GM12878 (cell line): ENCODE results near the gene TMED10.

ENCODE experiments used
- EGR1 ChIP-seq, 2 experiments: IDR thresholded peaks; 1 replicate in 1 of 2; 2 replicates in 1 of 2; pipeline ENCODE4 v1.6.1; 2011 to 2012; ENCODE audit warnings: low read depth in 2 of 2, low read length in 2 of 2, borderline replicate concordance in 1 of 2, mild to moderate bottlenecking in 1 of 2, moderate library complexity in 1 of 2
- FOXK2 ChIP-seq: fragments of 450-650 bp; IDR thresholded peaks from 2 replicates; pipeline ENCODE4 v1.6.1; 2017; ENCODE audit warnings: mild to moderate bottlenecking, moderate library complexity
- JUNB ChIP-seq: IDR thresholded peaks from 2 replicates; pipeline ENCODE4 v1.6.1; 2016; ENCODE audit warnings: antibody characterized with exemption, mild to moderate bottlenecking
- POLR2A ChIP-seq: IDR thresholded peaks from 2 replicates; pipeline ENCODE4 v1.6.1; 2011; ENCODE audit warnings: low read depth, mild to moderate bottlenecking, low read length
- STAT1 ChIP-seq: fragments of 450-650 bp; conservative IDR thresholded peaks from 2 replicates; pipeline ENCODE4 v1.6.1; 2014; ENCODE audit warnings: antibody characterized with exemption, mild to moderate bottlenecking
- SUPT20H ChIP-seq: IDR thresholded peaks from 2 replicates; pipeline ENCODE4 v1.6.1; 2011; ENCODE audit warnings: low read depth, mild to moderate bottlenecking, low read length, moderate library complexity, borderline replicate concordance; ENCODE audit not compliant: control insufficient read depth
- TF ChIP-seq, protein P1 (sequence below): IDR thresholded peaks from 2 replicates; pipeline ENCODE4 v1.6.1; 2012; ENCODE audit warnings: low read depth, low read length, improper control_type of control experiment
- TF ChIP-seq, protein P2 (sequence below), 3 experiments: IDR thresholded peaks in 2 of 3; conservative IDR thresholded peaks in 1 of 3; 2 replicates each; pipeline ENCODE4 v1.5.1; 2011; ENCODE audit warnings: low read depth in 3 of 3, low read length in 3 of 3, mild to moderate bottlenecking in 3 of 3, control low read depth in 2 of 3, moderate library complexity in 2 of 3, inconsistent platforms in 1 of 3, mixed read lengths in 1 of 3; ENCODE audit not compliant: control insufficient read depth in 2 of 3, insufficient read depth in 1 of 3; ENCODE audit errors: extremely low read depth in 1 of 3
- TF ChIP-seq, protein P3 (sequence below): IDR thresholded peaks from 2 replicates; pipeline ENCODE4 v1.6.1; 2011; ENCODE audit warnings: mild to moderate bottlenecking, low read depth, low read length, moderate library complexity; ENCODE audit not compliant: insufficient replicate concordance

DNA sequence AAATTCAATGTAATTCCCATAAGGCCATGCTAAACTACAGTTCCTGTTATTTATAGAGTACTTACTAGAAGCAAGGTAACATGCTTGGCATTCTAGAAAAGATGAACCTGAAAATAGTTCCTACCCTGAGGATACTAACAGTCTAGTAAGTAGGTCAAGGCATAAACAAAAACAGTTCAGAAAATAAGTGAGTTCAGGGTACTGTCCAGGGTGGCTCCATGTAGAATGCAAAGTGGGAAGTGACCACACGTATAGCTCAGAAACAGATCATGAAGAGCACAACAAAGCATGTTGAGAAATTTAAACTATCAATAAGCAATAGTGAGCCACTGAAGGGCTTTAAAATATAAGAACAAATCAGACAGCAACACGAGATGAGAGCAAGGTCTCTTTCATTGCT lies 2.3 kb downstream of the TMED10 start:
- TF ChIP-seq JUNB (no peak), EGR1 (IDR thresholded peaks at IDR 0.05; ENCODE audit: borderline replicate concordance in 1 of 2, low read depth in 2 of 2, low read length in 2 of 2) (no peak), FOXK2 (no peak), POLR2A (no peak), STAT1 (no peak), SUPT20H (no peak)
- TF ChIP-seq, protein P1, sequence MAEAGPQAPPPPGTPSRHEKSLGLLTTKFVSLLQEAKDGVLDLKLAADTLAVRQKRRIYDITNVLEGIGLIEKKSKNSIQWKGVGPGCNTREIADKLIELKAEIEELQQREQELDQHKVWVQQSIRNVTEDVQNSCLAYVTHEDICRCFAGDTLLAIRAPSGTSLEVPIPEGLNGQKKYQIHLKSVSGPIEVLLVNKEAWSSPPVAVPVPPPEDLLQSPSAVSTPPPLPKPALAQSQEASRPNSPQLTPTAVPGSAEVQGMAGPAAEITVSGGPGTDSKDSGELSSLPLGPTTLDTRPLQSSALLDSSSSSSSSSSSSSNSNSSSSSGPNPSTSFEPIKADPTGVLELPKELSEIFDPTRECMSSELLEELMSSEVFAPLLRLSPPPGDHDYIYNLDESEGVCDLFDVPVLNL = no peak
- TF ChIP-seq, protein P2, sequence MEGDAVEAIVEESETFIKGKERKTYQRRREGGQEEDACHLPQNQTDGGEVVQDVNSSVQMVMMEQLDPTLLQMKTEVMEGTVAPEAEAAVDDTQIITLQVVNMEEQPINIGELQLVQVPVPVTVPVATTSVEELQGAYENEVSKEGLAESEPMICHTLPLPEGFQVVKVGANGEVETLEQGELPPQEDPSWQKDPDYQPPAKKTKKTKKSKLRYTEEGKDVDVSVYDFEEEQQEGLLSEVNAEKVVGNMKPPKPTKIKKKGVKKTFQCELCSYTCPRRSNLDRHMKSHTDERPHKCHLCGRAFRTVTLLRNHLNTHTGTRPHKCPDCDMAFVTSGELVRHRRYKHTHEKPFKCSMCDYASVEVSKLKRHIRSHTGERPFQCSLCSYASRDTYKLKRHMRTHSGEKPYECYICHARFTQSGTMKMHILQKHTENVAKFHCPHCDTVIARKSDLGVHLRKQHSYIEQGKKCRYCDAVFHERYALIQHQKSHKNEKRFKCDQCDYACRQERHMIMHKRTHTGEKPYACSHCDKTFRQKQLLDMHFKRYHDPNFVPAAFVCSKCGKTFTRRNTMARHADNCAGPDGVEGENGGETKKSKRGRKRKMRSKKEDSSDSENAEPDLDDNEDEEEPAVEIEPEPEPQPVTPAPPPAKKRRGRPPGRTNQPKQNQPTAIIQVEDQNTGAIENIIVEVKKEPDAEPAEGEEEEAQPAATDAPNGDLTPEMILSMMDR (IDR thresholded peaks at IDR 0.05 in 2 of 3, conservative IDR thresholded peaks at IDR 0.05 in 1 of 3; ENCODE audit: control insufficient read depth in 2 of 3, extremely low read depth in 1 of 3, insufficient read depth in 1 of 3, low read depth in 3 of 3, low read length in 3 of 3) = no peak
- TF ChIP-seq, protein P3, sequence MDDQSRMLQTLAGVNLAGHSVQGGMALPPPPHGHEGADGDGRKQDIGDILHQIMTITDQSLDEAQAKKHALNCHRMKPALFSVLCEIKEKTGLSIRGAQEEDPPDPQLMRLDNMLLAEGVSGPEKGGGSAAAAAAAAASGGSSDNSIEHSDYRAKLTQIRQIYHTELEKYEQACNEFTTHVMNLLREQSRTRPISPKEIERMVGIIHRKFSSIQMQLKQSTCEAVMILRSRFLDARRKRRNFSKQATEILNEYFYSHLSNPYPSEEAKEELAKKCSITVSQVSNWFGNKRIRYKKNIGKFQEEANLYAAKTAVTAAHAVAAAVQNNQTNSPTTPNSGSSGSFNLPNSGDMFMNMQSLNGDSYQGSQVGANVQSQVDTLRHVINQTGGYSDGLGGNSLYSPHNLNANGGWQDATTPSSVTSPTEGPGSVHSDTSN = no peak
